ENCODE results near the gene MYPOP.

Gene MYPOP

DNA sequence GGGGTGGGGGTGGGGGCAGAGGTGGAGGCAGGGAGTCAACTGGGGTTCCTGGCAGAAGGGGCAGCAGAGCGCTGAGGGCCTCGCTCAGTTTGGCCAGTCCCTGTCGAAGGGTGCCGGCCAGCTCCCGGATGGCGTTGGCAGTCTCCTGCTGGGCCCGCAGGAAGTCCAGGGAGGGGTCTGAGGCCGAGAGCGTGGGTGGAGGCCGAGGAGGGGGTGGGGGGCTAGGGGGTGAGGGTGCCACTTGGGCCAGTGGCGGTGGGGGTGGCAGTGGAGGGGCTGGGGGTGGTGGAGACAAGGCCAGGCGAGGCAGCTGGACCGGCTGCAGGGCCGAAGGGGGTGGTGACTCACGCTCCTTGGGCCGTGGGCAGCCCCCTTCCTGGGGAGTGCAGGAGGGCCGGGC lies 11.5 kb downstream of the MYPOP start:
- in situ Hi-C loops (cut with HindIII; ENCODE audit: low sequenced_read_pairs), result no loop called here
- no peak for DNase-seq (ENCODE audit: low read depth)

GRCh38 chr19:45889210-45889885 lies 13.1 kb downstream of the MYPOP start:
- in situ Hi-C loops (cut with HindIII; ENCODE audit: low sequenced_read_pairs), result no loop called here
- DNase-seq (ENCODE audit: low read depth), result no peak
- H3K4me3 ChIP-seq (ENCODE audit: low read depth, low read length), result no peak overlapping the region
- TF ChIP-seq CTCF (IDR thresholded peaks at IDR 0.05; ENCODE audit: low read depth, low read length, missing control alignments), result no peak

More for the DNA sequence above, 11.5 kb downstream of the MYPOP start:
- no peak overlapping the region for H3K4me3 ChIP-seq (ENCODE audit: low read depth, low read length)
- no peak for TF ChIP-seq CTCF (IDR thresholded peaks at IDR 0.05; ENCODE audit: low read depth, low read length, missing control alignments)

DNA sequence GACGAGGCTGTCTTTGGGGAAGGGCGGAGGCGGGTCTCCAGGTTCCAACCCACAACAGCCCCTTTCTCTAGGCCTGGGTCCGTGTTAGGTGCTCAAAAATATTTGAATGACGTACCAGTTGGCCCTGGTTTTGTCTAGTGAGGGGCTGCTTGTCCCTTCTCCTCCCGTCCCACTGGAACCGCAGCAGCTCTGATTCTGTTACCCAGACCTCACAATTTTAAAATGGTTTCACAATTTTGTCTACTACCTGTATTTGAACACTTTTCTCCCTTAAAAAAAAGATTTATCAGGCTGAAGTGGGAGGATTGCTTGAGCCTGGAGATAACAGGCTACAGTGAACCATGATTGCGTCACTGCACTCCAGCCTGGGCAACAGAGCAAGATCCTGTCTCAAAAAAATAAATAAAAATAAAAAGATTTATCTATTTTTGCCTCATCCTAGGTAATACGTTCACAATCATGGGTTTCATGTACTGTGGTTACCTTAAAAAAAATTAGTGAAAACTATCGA lies 15.2 kb downstream of the MYPOP start:
- no peak for TF ChIP-seq CTCF (IDR thresholded peaks at IDR 0.05; ENCODE audit: low read depth, low read length, missing control alignments)
- in situ Hi-C loops (cut with HindIII; ENCODE audit: low sequenced_read_pairs), result no loop called here
- DNase-seq (ENCODE audit: low read depth), result no peak
- H3K4me3 ChIP-seq (ENCODE audit: low read depth, low read length), result peak overlapping the region; percentile 55

DNA sequence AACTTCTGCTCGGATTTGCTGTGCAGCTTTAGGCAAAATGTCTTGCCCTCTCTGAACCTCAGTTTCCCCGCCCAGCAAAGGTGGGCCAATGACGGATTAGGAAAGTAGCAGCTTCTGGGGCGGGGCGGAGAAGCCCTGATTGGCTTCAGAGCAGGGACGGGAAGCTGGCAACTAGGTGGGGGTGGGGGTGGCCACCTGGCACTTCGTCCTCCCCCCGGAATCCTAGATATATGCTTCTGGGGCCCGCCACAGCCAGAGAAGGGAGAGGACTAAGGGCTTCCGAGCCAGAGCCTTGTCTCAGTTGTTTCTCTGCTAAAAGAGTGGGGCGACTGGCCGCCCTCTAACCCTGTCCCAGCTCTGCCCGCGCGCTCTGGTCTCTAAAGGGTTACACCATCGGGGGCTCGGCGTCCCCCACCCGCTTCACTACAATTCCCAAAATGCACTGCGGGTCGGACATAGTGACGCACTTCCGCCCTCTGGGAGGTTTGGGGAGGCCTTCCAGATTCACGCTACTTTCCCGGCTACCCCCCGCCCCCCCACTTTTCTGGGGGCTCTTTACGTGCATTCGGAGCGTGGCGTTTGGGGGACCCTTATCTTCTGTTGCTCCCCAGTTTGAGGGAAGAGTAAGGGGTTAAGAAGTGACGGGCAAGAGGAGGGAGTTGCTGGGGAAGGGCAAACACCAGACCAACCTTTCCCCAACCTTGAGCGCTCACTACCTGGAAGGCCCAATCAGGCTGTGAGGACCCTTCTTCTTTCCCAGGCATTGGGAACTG lies 15.8 kb downstream of the MYPOP start:
- peak; percentile 84 for DNase-seq (ENCODE audit: low read depth)
- in situ Hi-C loops (cut with HindIII; ENCODE audit: low sequenced_read_pairs), result no loop called here
- peak overlapping the region; percentile 55 for H3K4me3 ChIP-seq (ENCODE audit: low read depth, low read length)
- TF ChIP-seq CTCF (IDR thresholded peaks at IDR 0.05; ENCODE audit: low read depth, low read length, missing control alignments), result no peak

- in situ Hi-C loops (cut with HindIII; ENCODE audit: low sequenced_read_pairs), result no loop called here
- DNase-seq (ENCODE audit: low read depth), result peak; percentile 80
- no peak for TF ChIP-seq CTCF (IDR thresholded peaks at IDR 0.05; ENCODE audit: low read depth, low read length, missing control alignments)
- H3K4me3 ChIP-seq (ENCODE audit: low read depth, low read length), result peak within 1 kb of the TSS; percentile 55
These were observed 16.6 kb downstream of the MYPOP start, which contains the start of gene IRF2BP1 for GRCh38 chr19:45885556-45886426. TSS of gene IRF2BP1 (minus strand) at chr19:45886141. CDS start at chr19:45885774, 367 bp downstream.

Measured in astrocyte of the cerebellum (primary cell).